Measurements from ENCODE around the gene MED12L.

The MED12L gene

GRCh38 chr3:151214459-151214858 lies 129.0 kb downstream of the MED12L start:
- Histone ChIP-seq H3K36me3 (ENCODE audit: control insufficient read depth, insufficient read depth, low read length) (no peaks in the 10 kb centered on the region; the same call in 1 of the 2 replicates), H3K27ac (ENCODE audit: low read depth, low read length) (no peak overlapping the region), H3K27me3 (ENCODE audit: control insufficient read depth, insufficient read depth, low read length) (no peaks in the 10 kb centered on the region), H3K4me3 (ENCODE audit: low read depth, low read length) (no peak overlapping the region), H3K9ac (ENCODE audit: low read depth, low read length) (no peak overlapping the region), H3K4me1 (ENCODE audit: control insufficient read depth, insufficient read depth, low read length) (peaks cover 15% of the 10 kb centered on the region), H3K9me3 (ENCODE audit: control insufficient read depth, insufficient read depth, low read length) (no peaks in the 10 kb centered on the region)

DNA sequence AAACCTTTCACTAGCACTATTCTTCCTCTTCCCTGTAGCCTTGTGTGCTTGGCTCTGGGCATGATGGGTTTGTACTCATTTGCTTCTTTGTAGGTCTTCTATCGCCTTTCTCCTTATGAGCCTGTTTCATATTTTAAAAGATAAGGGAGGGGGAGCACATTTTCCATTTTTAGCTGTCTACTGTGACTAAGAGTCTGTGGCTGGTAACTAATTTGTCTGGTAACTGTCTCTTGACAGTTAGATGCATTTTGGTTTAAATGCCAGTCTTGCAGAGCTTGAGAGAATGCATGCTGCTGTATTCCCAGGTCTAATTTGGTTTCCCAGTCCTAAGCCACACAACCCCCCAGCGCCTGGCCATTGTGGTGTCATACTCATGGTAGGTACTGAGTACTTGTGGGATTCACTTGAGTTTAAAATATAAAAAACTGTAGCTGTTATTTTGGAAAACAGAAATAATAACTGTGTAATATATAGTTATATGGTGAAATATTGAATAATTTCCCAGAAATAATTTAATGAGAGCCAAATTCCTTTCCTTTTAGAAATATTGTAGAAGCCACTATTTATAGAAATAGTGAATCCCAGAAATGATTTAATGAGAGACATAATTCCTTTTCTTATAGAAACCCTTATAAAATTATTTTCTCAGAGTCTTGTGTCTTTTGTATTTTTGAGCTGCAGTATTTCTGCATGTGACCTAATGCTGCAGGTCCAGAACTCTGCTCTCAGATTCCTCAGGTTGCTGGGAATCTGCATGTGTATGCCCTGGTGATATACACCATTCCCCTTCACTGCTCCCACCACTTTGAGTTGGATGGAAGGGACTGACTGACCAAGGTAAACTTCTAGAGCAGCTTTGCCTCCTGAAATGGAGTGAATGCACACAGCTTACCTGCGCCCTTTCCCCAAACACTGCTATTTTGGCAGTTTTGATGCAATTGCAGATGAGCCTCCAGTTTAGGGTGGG lies 131.5 kb downstream of the MED12L start:
- no peak overlapping the region for H3K4me3 ChIP-seq (ENCODE audit: low read depth, low read length)
- no peaks in the 10 kb centered on the region for H3K27me3 ChIP-seq (ENCODE audit: control insufficient read depth, insufficient read depth, low read length)
- peaks cover 9% of the 10 kb centered on the region for H3K4me1 ChIP-seq (ENCODE audit: control insufficient read depth, insufficient read depth, low read length)
- no peaks in the 10 kb centered on the region; the same call in 1 of the 2 replicates for H3K36me3 ChIP-seq (ENCODE audit: control insufficient read depth, insufficient read depth, low read length)
- no peak overlapping the region for H3K27ac ChIP-seq (ENCODE audit: low read depth, low read length)
- H3K9ac ChIP-seq (ENCODE audit: low read depth, low read length) = no peak overlapping the region
- no peaks in the 10 kb centered on the region for H3K9me3 ChIP-seq (ENCODE audit: control insufficient read depth, insufficient read depth, low read length)

DNA sequence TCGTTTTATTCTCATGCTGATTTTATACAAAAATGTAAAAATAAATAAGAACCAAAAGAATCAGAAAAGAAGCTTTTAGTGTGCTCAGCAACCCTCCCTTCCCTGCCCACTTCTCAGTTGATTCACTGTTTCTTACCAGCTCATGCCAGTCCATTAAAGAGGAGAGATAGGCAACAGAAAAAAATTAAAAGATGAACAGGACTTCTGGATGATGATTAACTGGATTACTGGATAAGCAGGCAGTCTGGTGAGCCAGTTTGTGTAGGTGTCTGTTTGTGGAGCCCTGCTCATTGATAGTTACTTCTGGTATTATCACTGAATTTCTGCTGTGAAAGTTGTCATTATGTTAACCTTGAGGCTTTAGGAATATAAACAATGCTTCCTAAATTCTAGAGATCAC lies 132.7 kb downstream of the MED12L start:
- peaks cover 9% of the 10 kb centered on the region for H3K4me1 ChIP-seq (ENCODE audit: control insufficient read depth, insufficient read depth, low read length)
- no peaks in the 10 kb centered on the region; the same call in 1 of the 2 replicates for H3K36me3 ChIP-seq (ENCODE audit: control insufficient read depth, insufficient read depth, low read length)
- H3K27me3 ChIP-seq (ENCODE audit: control insufficient read depth, insufficient read depth, low read length) = no peaks in the 10 kb centered on the region
- H3K4me3 ChIP-seq (ENCODE audit: low read depth, low read length) = no peak overlapping the region
- no peak overlapping the region for H3K27ac ChIP-seq (ENCODE audit: low read depth, low read length)
- H3K9ac ChIP-seq (ENCODE audit: low read depth, low read length) = no peak overlapping the region
- no peaks in the 10 kb centered on the region for H3K9me3 ChIP-seq (ENCODE audit: control insufficient read depth, insufficient read depth, low read length)

DNA sequence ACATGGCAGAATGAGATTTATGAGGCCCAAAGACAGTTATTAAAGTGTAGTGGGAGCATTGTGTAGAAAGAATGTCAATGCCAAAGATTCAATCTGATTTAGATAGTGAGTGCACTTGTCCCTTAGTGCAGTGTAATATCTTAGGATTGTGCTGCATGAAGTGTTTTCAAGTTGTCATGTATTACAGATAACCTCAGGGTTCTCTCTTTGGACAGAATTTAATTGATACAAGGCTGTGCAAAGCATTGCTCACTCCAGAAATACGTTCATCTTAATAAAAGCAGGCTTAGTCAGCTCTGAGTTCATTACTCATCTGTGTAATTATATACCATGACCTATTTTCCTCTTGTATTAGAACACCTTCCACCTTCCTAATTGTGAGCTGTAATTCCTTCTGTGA lies 133.6 kb downstream of the MED12L start:
- Histone ChIP-seq H3K36me3 (ENCODE audit: control insufficient read depth, insufficient read depth, low read length) (no peaks in the 10 kb centered on the region; the same call in 1 of the 2 replicates), H3K27ac (ENCODE audit: low read depth, low read length) (no peak overlapping the region), H3K27me3 (ENCODE audit: control insufficient read depth, insufficient read depth, low read length) (no peaks in the 10 kb centered on the region), H3K4me3 (ENCODE audit: low read depth, low read length) (no peak overlapping the region), H3K4me1 (ENCODE audit: control insufficient read depth, insufficient read depth, low read length) (peaks cover 8% of the 10 kb centered on the region), H3K9me3 (ENCODE audit: control insufficient read depth, insufficient read depth, low read length) (no peaks in the 10 kb centered on the region), H3K9ac (ENCODE audit: low read depth, low read length) (no peak overlapping the region)

DNA sequence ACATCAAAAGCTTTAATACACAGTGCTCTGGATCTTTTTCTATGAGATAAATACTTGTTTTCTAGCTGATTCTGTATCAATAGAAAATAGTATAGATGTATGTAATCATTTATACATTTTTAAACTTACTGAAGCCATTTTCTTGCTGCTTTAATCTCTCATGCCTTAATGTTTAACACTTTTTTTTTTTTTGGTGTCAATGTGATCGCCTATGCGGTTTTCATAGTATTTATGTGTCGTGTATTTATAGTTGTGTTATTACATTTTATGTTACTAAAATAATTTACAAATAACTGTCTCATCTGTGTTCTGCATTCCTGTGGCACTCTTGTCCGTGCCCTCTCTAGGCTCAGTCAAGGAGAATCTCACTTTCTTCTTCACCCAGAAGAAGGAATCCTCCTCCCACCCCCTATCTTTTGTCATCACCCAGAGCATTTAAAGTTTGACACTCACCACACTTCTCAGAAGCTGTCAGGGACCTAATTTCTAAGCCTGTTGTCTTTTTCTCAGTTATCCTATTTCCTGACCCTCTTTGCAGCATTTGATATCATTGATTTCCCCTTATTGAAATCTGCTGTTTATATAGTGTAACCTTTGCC lies 138.9 kb downstream of the MED12L start:
- Histone ChIP-seq H3K9ac (ENCODE audit: low read depth, low read length) (no peak overlapping the region), H3K4me3 (ENCODE audit: low read depth, low read length) (no peak overlapping the region), H3K27me3 (ENCODE audit: control insufficient read depth, insufficient read depth, low read length) (no peaks in the 10 kb centered on the region), H3K9me3 (ENCODE audit: control insufficient read depth, insufficient read depth, low read length) (no peaks in the 10 kb centered on the region), H3K36me3 (ENCODE audit: control insufficient read depth, insufficient read depth, low read length) (no peaks in the 10 kb centered on the region), H3K4me1 (ENCODE audit: control insufficient read depth, insufficient read depth, low read length) (peaks cover 13% of the 10 kb centered on the region), H3K27ac (ENCODE audit: low read depth, low read length) (no peak overlapping the region)

GRCh38 chr3:151225040-151225975 lies 139.8 kb downstream of the MED12L start:
- Histone ChIP-seq H3K4me1 (ENCODE audit: control insufficient read depth, insufficient read depth, low read length) (peaks cover 16% of the 10 kb centered on the region), H3K4me3 (ENCODE audit: low read depth, low read length) (no peak overlapping the region), H3K9ac (ENCODE audit: low read depth, low read length) (no peak overlapping the region), H3K27ac (ENCODE audit: low read depth, low read length) (no peak overlapping the region), H3K36me3 (ENCODE audit: control insufficient read depth, insufficient read depth, low read length) (no peaks in the 10 kb centered on the region), H3K27me3 (ENCODE audit: control insufficient read depth, insufficient read depth, low read length) (no peaks in the 10 kb centered on the region), H3K9me3 (ENCODE audit: control insufficient read depth, insufficient read depth, low read length) (no peaks in the 10 kb centered on the region)

GRCh38 chr3:151226088-151226563 lies 140.7 kb downstream of the MED12L start:
- Histone ChIP-seq H3K9ac (ENCODE audit: low read depth, low read length) (no peak overlapping the region), H3K9me3 (ENCODE audit: control insufficient read depth, insufficient read depth, low read length) (no peaks in the 10 kb centered on the region), H3K36me3 (ENCODE audit: control insufficient read depth, insufficient read depth, low read length) (no peaks in the 10 kb centered on the region), H3K27ac (ENCODE audit: low read depth, low read length) (no peak overlapping the region), H3K4me3 (ENCODE audit: low read depth, low read length) (no peak overlapping the region), H3K4me1 (ENCODE audit: control insufficient read depth, insufficient read depth, low read length) (peaks cover 24% of the 10 kb centered on the region), H3K27me3 (ENCODE audit: control insufficient read depth, insufficient read depth, low read length) (no peaks in the 10 kb centered on the region)

- Histone ChIP-seq H3K4me1 (ENCODE audit: control insufficient read depth, insufficient read depth, low read length) (peaks cover 25% of the 10 kb centered on the region), H3K36me3 (ENCODE audit: control insufficient read depth, insufficient read depth, low read length) (no peaks in the 10 kb centered on the region), H3K27ac (ENCODE audit: low read depth, low read length) (no peak overlapping the region), H3K27me3 (ENCODE audit: control insufficient read depth, insufficient read depth, low read length) (no peaks in the 10 kb centered on the region), H3K9me3 (ENCODE audit: control insufficient read depth, insufficient read depth, low read length) (no peaks in the 10 kb centered on the region), H3K4me3 (ENCODE audit: low read depth, low read length) (no peak overlapping the region), H3K9ac (ENCODE audit: low read depth, low read length) (no peak overlapping the region)
Measured at GRCh38 chr3:151226825-151227224, 141.4 kb downstream of the MED12L start.

- Histone ChIP-seq H3K4me1 (ENCODE audit: control insufficient read depth, insufficient read depth, low read length) (peaks cover 25% of the 10 kb centered on the region), H3K9me3 (ENCODE audit: control insufficient read depth, insufficient read depth, low read length) (no peaks in the 10 kb centered on the region), H3K4me3 (ENCODE audit: low read depth, low read length) (no peak overlapping the region), H3K36me3 (ENCODE audit: control insufficient read depth, insufficient read depth, low read length) (no peaks in the 10 kb centered on the region), H3K27me3 (ENCODE audit: control insufficient read depth, insufficient read depth, low read length) (no peaks in the 10 kb centered on the region), H3K9ac (ENCODE audit: low read depth, low read length) (no peak overlapping the region), H3K27ac (ENCODE audit: low read depth, low read length) (no peak overlapping the region)
Measured at GRCh38 chr3:151227266-151227806, 141.9 kb downstream of the MED12L start.

Data from HUES48 (cell line).